OCI-LY7 (cell line): ENCODE results near the gene GMDS.
"Not testable (repeated sequence)": the region's sequence is repeated elsewhere in the genome, so short reads cannot be mapped to it uniquely, and the experiment has no call there.

ENCODE experiments used
- CTCF ChIP-seq: fragments of 200-600 bp; sonication (generic); conservative IDR thresholded peaks from 2 replicates; pipeline ENCODE4 v1.5.1; 2014; ENCODE audit warnings: mild to moderate bottlenecking, antibody characterized with exemption, low read length, moderate library complexity, mixed read lengths
- EZH2phosphoT487 ChIP-seq: fragments of 200-600 bp; sonication (generic); IDR thresholded peaks from 2 replicates; pipeline ENCODE4 v1.6.1; 2018; ENCODE audit warnings: low read depth, borderline replicate concordance, mild to moderate bottlenecking, mixed run types, antibody characterized with exemption, low read length, moderate library complexity, mixed read lengths

- not testable (repeated sequence) for TF ChIP-seq CTCF, EZH2phosphoT487
Measured at GRCh38 chr6:1668456-1668855, 576.9 kb downstream of the GMDS start.
